ENCODE data around the gene TP53INP2. TPM values are rescaled to one million over a fixed set of nuclear protein-coding genes. Genes with fewer than 3 reads are reported as not detected.

TP53INP2 gene
- total RNA-seq, 1 experiment from 2014 or later, result 7.1 TPM

DNA sequence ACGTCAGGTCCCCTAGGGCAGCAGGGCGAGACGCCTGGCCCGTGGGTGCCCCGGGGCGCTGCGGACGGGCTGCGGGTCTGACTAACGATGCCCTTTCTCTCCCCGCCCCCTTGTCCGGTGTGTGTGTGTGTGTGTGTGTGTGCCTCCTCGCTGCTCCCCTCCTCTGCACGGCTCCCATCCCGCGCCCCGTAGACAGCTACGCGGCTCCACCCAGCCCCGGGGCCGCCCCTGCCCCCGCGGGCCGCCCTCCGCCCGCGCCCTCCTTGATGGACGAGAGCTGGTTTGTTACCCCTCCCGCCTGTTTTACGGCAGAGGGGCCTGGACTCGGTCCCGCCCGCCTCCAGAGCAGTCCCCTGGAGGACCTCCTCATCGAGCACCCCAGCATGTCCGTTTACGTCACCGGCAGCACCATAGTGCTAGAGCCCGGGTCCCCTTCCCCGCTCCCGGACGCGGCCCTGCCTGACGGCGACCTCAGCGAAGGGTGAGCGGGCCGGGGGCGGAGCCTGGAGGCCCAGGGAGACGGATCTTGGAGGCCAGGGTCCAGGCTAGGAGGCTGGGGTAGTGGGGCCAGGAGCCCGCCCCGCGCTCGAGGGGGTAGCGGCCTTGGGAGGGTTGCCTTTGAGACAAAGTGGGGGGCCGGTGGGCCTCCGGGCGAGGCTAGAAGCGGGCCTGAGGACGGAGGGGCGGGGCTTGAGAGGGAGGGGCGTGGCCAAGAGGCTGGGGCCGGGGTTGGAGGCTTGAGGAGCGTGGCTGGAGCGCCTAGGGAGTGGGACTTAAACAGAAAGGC is 5.1 kb downstream of the TP53INP2 start:
- H3K4me1 ChIP-seq (ENCODE audit: control insufficient read depth in 1 of 2, insufficient read depth in 2 of 2, low read length in 2 of 2), result peaks cover 24 to 52% of the 10 kb centered on the region in 2 experiments
- no peaks in the 10 kb centered on the region for H3K27me3 ChIP-seq (ENCODE audit: insufficient read depth, low read length)
- peak overlapping the region; percentile 88 for H3K27ac ChIP-seq (ENCODE audit: low read depth, low read length)
- no TSS peak for BruUV-seq (replicated peaks)
- H3K36me3 ChIP-seq (ENCODE audit: control insufficient read depth in 1 of 2, insufficient read depth in 2 of 2, low read length in 2 of 2), result no peaks in the 10 kb centered on the region
- H3K4me3 ChIP-seq (replicated peaks in 1 of 2; ENCODE audit: low read depth in 1 of 2, low read length in 2 of 2), result peak overlapping the region; percentile 66 to 77
- H3K79me2 ChIP-seq (ENCODE audit: insufficient read depth, low read length), result no peaks in the 10 kb centered on the region
- peak overlapping the region; percentile 90 for H3K4me2 ChIP-seq (ENCODE audit: low read length)
- DNase-seq (ENCODE audit: low read depth, low spot score), result peak; percentile 57
- H3K9me2 ChIP-seq (ENCODE audit: insufficient read depth), result no peaks in the 10 kb centered on the region
- H3K9me3 ChIP-seq (ENCODE audit: control insufficient read depth in 1 of 2, insufficient read depth in 1 of 2, low read depth in 1 of 2, low read length in 2 of 2), result no peaks in the 10 kb centered on the region
- H3K9ac ChIP-seq (ENCODE audit: low read length), result peak overlapping the region; percentile 77
- ChIA-PET RAD21 (ENCODE audit: low non-redundant PET in 1 of 2, low total read pairs in 2 of 2, uncharacterized antibody in 2 of 2, unreplicated experiment in 2 of 2) (interaction anchor here in 1 of 2 experiments (0.6 to 1.5 kb wide), 4 partner anchors 130 to 396 kb away, joined by 3 to 6 read pairs (median 3); no protein-coding TSS in a partner anchor), CTCF (interaction anchor here (0.6 to 2.0 kb wide), 5 partner anchors 12 to 518 kb away, joined by 3 to 7 read pairs (median 4); no protein-coding TSS in a partner anchor), POLR2A (interaction anchor here (0.5 kb wide), 1 partner anchor 15 kb away, joined by 3 read pairs; no protein-coding TSS in a partner anchor)
- H2AFZ ChIP-seq (ENCODE audit: low read depth, low read length, poor library complexity, severe bottlenecking), result peak overlapping the region; percentile 70
- intact Hi-C loops (cut with micrococcal nuclease), result loop anchor here (2.0 to 5.0 kb wide), 3 partner anchors 130 to 518 kb away; no protein-coding TSS in a partner anchor
- peak; percentile 79 for ATAC-seq
- H4K20me1 ChIP-seq (ENCODE audit: insufficient read depth), result no peaks in the 10 kb centered on the region
- TF ChIP-seq, protein P1, sequence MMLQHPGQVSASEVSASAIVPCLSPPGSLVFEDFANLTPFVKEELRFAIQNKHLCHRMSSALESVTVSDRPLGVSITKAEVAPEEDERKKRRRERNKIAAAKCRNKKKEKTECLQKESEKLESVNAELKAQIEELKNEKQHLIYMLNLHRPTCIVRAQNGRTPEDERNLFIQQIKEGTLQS (IDR thresholded peaks at IDR 0.05), result no peak
- TF ChIP-seq SIN3A (IDR thresholded peaks at IDR 0.05; ENCODE audit: low read depth), result peak; percentile 43; the same call in 1 of the 2 replicates
- no peak for TF ChIP-seq EZH2phosphoT487 (IDR thresholded peaks at IDR 0.05; ENCODE audit: borderline replicate concordance)
- no peak for TF ChIP-seq ZNF274 (IDR thresholded peaks at IDR 0.05; ENCODE audit: low read depth, low read length)
- no peak for TF ChIP-seq SRF (IDR thresholded peaks at IDR 0.05; ENCODE audit: low read depth)
- no peak for TF ChIP-seq SP1 (IDR thresholded peaks at IDR 0.05; ENCODE audit: low read depth)
- peak; percentile 9; the same call in 1 of the 2 replicates for TF ChIP-seq POLR2AphosphoS5 (IDR thresholded peaks at IDR 0.05; ENCODE audit: low read depth, low read length)
- TF ChIP-seq, protein P2, sequence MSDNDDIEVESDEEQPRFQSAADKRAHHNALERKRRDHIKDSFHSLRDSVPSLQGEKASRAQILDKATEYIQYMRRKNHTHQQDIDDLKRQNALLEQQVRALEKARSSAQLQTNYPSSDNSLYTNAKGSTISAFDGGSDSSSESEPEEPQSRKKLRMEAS (IDR thresholded peaks at IDR 0.05), result peak; percentile 48; the same call in 1 of the 2 replicates
- no peak for TF ChIP-seq TCF7L2 (IDR thresholded peaks at IDR 0.05; ENCODE audit: borderline replicate concordance, extremely low read depth, insufficient read depth, insufficient read length)
- peak; percentile 63; the same call in 1 of the 2 replicates for TF ChIP-seq ZFX (IDR thresholded peaks at IDR 0.05)
- TF ChIP-seq FOSL1 (IDR thresholded peaks at IDR 0.05; ENCODE audit: low read depth), result no peak
- TF ChIP-seq, protein P3, sequence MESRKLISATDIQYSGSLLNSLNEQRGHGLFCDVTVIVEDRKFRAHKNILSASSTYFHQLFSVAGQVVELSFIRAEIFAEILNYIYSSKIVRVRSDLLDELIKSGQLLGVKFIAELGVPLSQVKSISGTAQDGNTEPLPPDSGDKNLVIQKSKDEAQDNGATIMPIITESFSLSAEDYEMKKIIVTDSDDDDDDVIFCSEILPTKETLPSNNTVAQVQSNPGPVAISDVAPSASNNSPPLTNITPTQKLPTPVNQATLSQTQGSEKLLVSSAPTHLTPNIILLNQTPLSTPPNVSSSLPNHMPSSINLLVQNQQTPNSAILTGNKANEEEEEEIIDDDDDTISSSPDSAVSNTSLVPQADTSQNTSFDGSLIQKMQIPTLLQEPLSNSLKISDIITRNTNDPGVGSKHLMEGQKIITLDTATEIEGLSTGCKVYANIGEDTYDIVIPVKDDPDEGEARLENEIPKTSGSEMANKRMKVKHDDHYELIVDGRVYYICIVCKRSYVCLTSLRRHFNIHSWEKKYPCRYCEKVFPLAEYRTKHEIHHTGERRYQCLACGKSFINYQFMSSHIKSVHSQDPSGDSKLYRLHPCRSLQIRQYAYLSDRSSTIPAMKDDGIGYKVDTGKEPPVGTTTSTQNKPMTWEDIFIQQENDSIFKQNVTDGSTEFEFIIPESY (IDR thresholded peaks at IDR 0.05; ENCODE audit: extremely low read depth, insufficient replicate concordance, low read length), result no peak
- TF ChIP-seq EZH2 (IDR thresholded peaks at IDR 0.05), result no peak
- no peak for TF ChIP-seq ELF1 (IDR thresholded peaks at IDR 0.05; ENCODE audit: borderline replicate concordance, low read depth)
- TF ChIP-seq, protein P4, sequence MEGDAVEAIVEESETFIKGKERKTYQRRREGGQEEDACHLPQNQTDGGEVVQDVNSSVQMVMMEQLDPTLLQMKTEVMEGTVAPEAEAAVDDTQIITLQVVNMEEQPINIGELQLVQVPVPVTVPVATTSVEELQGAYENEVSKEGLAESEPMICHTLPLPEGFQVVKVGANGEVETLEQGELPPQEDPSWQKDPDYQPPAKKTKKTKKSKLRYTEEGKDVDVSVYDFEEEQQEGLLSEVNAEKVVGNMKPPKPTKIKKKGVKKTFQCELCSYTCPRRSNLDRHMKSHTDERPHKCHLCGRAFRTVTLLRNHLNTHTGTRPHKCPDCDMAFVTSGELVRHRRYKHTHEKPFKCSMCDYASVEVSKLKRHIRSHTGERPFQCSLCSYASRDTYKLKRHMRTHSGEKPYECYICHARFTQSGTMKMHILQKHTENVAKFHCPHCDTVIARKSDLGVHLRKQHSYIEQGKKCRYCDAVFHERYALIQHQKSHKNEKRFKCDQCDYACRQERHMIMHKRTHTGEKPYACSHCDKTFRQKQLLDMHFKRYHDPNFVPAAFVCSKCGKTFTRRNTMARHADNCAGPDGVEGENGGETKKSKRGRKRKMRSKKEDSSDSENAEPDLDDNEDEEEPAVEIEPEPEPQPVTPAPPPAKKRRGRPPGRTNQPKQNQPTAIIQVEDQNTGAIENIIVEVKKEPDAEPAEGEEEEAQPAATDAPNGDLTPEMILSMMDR (IDR thresholded peaks at IDR 0.05 in 2 of 3, conservative IDR thresholded peaks at IDR 0.05 in 1 of 3; ENCODE audit: borderline replicate concordance in 1 of 3, insufficient read depth in 1 of 3, low read depth in 2 of 3, low read length in 2 of 3), result no peak
- peak; percentile 18 for TF ChIP-seq POLR2A (IDR thresholded peaks at IDR 0.05; ENCODE audit: borderline replicate concordance, extremely low read depth, insufficient read depth, insufficient read length)
- no peak for TF ChIP-seq JUND (IDR thresholded peaks at IDR 0.05)
- no peak for TF ChIP-seq RAD21 (IDR thresholded peaks at IDR 0.05; ENCODE audit: low read depth)
- no peak for TF ChIP-seq CEBPB (IDR thresholded peaks at IDR 0.05; ENCODE audit: low read depth)
- peak; percentile 76 for TF ChIP-seq EGR1 (IDR thresholded peaks at IDR 0.05; ENCODE audit: low read depth)
- no peak for TF ChIP-seq CBX3 (IDR thresholded peaks at IDR 0.05; ENCODE audit: low read depth)
- no peak for TF ChIP-seq YY1 (IDR thresholded peaks at IDR 0.05; ENCODE audit: extremely low read depth, insufficient replicate concordance, low read depth, low read length)

Data from HCT116 (cell line).